SK-N-SH treated with all-trans-retinoic acid at 6 μM for 48 hours (cell line): Measurements from ENCODE around the gene OR51F2.
"Not testable (repeated sequence)": the region's sequence is repeated elsewhere in the genome, so short reads cannot be mapped to it uniquely, and the experiment has no call there.

ENCODE experiments used
- ATAC-seq: fragments of 200-7000 bp; cut with Tn5 transposase; 3 replicates; pipeline ENCODE4 v1.9.1; 2020; ENCODE audit warnings: mild to moderate bottlenecking, moderate library complexity
- ARNTL ChIP-seq: fragments of 450-650 bp; formaldehyde crosslinking; IDR thresholded peaks from 2 replicates; pipeline ENCODE4 v1.5.0; 2020; ENCODE audit warnings: low read depth, mild to moderate bottlenecking, moderate library complexity, borderline replicate concordance
- BACH2 ChIP-seq: fragments of 250-450 bp; sonication (Bioruptor Pico); IDR thresholded peaks from 2 replicates; pipeline ENCODE4 v1.9.0; 2021; ENCODE audit warnings: mild to moderate bottlenecking, borderline replicate concordance
- CREB5 ChIP-seq: fragments of 250-450 bp; sonication (Bioruptor Pico); IDR thresholded peaks from 2 replicates; pipeline ENCODE4 v1.5.1; 2020; ENCODE audit warnings: low read depth, mild to moderate bottlenecking, moderate library complexity
- CSDC2 ChIP-seq: fragments of 250-450 bp; sonication (Bioruptor Pico); IDR thresholded peaks from 2 replicates; pipeline ENCODE4 v1.5.0; 2020; ENCODE audit warnings: mild to moderate bottlenecking, moderate library complexity
- ESRRG ChIP-seq: fragments of 250-450 bp; sonication (Bioruptor Pico); IDR thresholded peaks from 2 replicates; pipeline ENCODE4 v1.6.1; 2021; ENCODE audit warnings: mild to moderate bottlenecking
- GLIS3 ChIP-seq: fragments of 250-450 bp; sonication (Bioruptor Pico); IDR thresholded peaks from 2 replicates; pipeline ENCODE4 v1.5.0; 2020; ENCODE audit warnings: mild to moderate bottlenecking, moderate library complexity
- ISL1 ChIP-seq: fragments of 250-450 bp; sonication (Bioruptor Pico); IDR thresholded peaks from 2 replicates; pipeline ENCODE4 v2.1.2; 2022; ENCODE audit warnings: mild to moderate bottlenecking, moderate library complexity
- OSR1 ChIP-seq: fragments of 250-450 bp; sonication (Bioruptor Pico); IDR thresholded peaks from 2 replicates; pipeline ENCODE4 v1.8.0; 2022; ENCODE audit warnings: moderate library complexity, mild to moderate bottlenecking, inconsistent platforms
- PATZ1 ChIP-seq: fragments of 250-450 bp; sonication (Bioruptor Pico); IDR thresholded peaks from 2 replicates; pipeline ENCODE4 v1.8.0; 2020; ENCODE audit warnings: mild to moderate bottlenecking, moderate library complexity, borderline replicate concordance
- POU6F1 ChIP-seq: fragments of 250-450 bp; sonication (Bioruptor Pico); IDR thresholded peaks from 2 replicates; pipeline ENCODE4 v1.8.0; 2021; ENCODE audit warnings: low read depth, mild to moderate bottlenecking, moderate library complexity, borderline replicate concordance
- PPARA ChIP-seq: fragments of 250-450 bp; sonication (Bioruptor Pico); IDR thresholded peaks from 2 replicates; pipeline ENCODE4 v1.5.0; 2020; ENCODE audit warnings: mild to moderate bottlenecking, borderline replicate concordance
- RARB ChIP-seq: fragments of 250-450 bp; sonication (Bioruptor Pico); IDR thresholded peaks from 2 replicates; pipeline ENCODE4 v1.8.0; 2021; ENCODE audit warnings: mild to moderate bottlenecking, moderate library complexity
- SNAI2 ChIP-seq: fragments of 250-450 bp; sonication (Bioruptor Pico); IDR thresholded peaks from 2 replicates; pipeline ENCODE4 v1.5.0; 2020; ENCODE audit warnings: mild to moderate bottlenecking, moderate library complexity
- TCF4 ChIP-seq: fragments of 250-450 bp; sonication (Bioruptor Pico); IDR thresholded peaks from 2 replicates; pipeline ENCODE4 v1.8.0; 2021; ENCODE audit warnings: mild to moderate bottlenecking, moderate library complexity, borderline replicate concordance
- TOX ChIP-seq: fragments of 250-450 bp; sonication (Bioruptor Pico); IDR thresholded peaks from 2 replicates; pipeline ENCODE4 v1.8.0; 2021; ENCODE audit warnings: mild to moderate bottlenecking, moderate library complexity, borderline replicate concordance
- TSHZ2 ChIP-seq: fragments of 250-450 bp; sonication (Bioruptor Pico); IDR thresholded peaks from 2 replicates; pipeline ENCODE4 v1.5.0; 2020; ENCODE audit warnings: mild to moderate bottlenecking, moderate library complexity
- ZC3H10 ChIP-seq: fragments of 250-450 bp; sonication (Bioruptor Pico); IDR thresholded peaks from 2 replicates; pipeline ENCODE4 v1.5.1; 2021; ENCODE audit warnings: mild to moderate bottlenecking, moderate library complexity
- ZFP3 ChIP-seq: fragments of 250-450 bp; sonication (Bioruptor Pico); IDR thresholded peaks from 2 replicates; pipeline ENCODE4 v1.5.0; 2020; ENCODE audit warnings: mild to moderate bottlenecking, moderate library complexity
- ZNF70 ChIP-seq: fragments of 450-650 bp; formaldehyde crosslinking; IDR thresholded peaks from 2 replicates; pipeline ENCODE4 v1.5.0; 2020; ENCODE audit warnings: mild to moderate bottlenecking, moderate library complexity
- ZNF8 ChIP-seq: fragments of 450-650 bp; formaldehyde crosslinking; IDR thresholded peaks from 2 replicates; pipeline ENCODE4 v1.5.0; 2020; ENCODE audit warnings: mild to moderate bottlenecking, moderate library complexity

Gene OR51F2

GRCh38 chr11:4797206-4797605 is 23.9 kb upstream of the OR51F2 start:
- no peak for ATAC-seq
- no peak for TF ChIP-seq ZNF70 (CRISPR knock-in tag)
- TF ChIP-seq PPARA, result no peak
- no peak for TF ChIP-seq ESRRG (CRISPR knock-in tag)
- no peak for TF ChIP-seq GLIS3 (CRISPR knock-in tag)

GRCh38 chr11:4798427-4799183 is 22.5 kb upstream of the OR51F2 start:
- no peak for ATAC-seq
- no peak for TF ChIP-seq ESRRG (CRISPR knock-in tag)
- TF ChIP-seq POU6F1 (CRISPR knock-in tag), result no peak
- TF ChIP-seq TOX (CRISPR knock-in tag), result no peak
- no peak for TF ChIP-seq RARB (CRISPR knock-in tag)
- no peak for TF ChIP-seq ZFP3 (CRISPR knock-in tag)
- TF ChIP-seq ARNTL (CRISPR knock-in tag), result no peak
- TF ChIP-seq SNAI2 (CRISPR knock-in tag), result no peak
- no peak for TF ChIP-seq OSR1
- no peak for TF ChIP-seq ISL1 (CRISPR knock-in tag)
- TF ChIP-seq ZNF70 (CRISPR knock-in tag), result no peak
- TF ChIP-seq PATZ1 (CRISPR knock-in tag), result no peak
- TF ChIP-seq BACH2 (CRISPR knock-in tag), result no peak

- ATAC-seq, result not testable (repeated sequence)
Observed at GRCh38 chr11:4801316-4801715, 19.8 kb upstream of the OR51F2 start.

- ATAC-seq, result no peak
- no peak for TF ChIP-seq BACH2 (CRISPR knock-in tag)
- no peak for TF ChIP-seq ZFP3 (CRISPR knock-in tag)
- TF ChIP-seq ZC3H10 (CRISPR knock-in tag), result no peak
- TF ChIP-seq CREB5 (CRISPR knock-in tag), result no peak
- TF ChIP-seq RARB (CRISPR knock-in tag), result no peak
- TF ChIP-seq ARNTL (CRISPR knock-in tag), result no peak
- no peak for TF ChIP-seq ZNF70 (CRISPR knock-in tag)
- TF ChIP-seq OSR1, result no peak
- TF ChIP-seq TCF4, result no peak
- TF ChIP-seq PATZ1 (CRISPR knock-in tag), result no peak
- TF ChIP-seq ZNF8 (CRISPR knock-in tag), result no peak
- no peak for TF ChIP-seq SNAI2 (CRISPR knock-in tag)
- no peak for TF ChIP-seq CSDC2 (CRISPR knock-in tag)
- no peak for TF ChIP-seq TSHZ2 (CRISPR knock-in tag)
- no peak for TF ChIP-seq GLIS3 (CRISPR knock-in tag)
- TF ChIP-seq ESRRG (CRISPR knock-in tag), result no peak
- TF ChIP-seq POU6F1 (CRISPR knock-in tag), result no peak
Observed at GRCh38 chr11:4804280-4804679, 16.8 kb upstream of the OR51F2 start, which contains the start of gene OR52R1. TSS of gene OR52R1 (minus strand) at chr11:4804380. CDS start at chr11:4804380, 0 bp downstream.
